NCI-H524 (cell line): ENCODE results near the gene DMAP1.

Experiments
- DNase-seq, 2 experiments: peaks; one replicate each; lab custom pipeline; 2025; lab: John Stamatoyannopoulos, UW

The DMAP1 gene

DNA sequence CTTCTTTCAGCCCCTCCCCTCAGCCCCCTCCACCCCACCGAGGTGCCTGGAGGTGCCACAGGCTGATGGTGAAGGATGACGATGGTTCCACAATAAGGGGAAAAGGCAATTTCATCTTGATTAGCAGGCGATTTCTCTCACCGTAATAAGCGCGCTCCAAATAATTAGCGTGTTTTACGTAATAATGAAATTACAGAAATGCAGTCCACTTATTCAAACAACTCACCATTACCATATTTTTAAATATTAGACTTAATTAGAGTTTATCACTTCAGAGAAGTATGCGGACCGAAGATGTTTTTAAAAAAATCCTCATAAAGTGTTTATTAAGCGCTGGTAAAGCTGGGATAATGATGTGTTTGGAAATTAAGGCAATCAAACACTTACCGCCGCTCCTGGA lies 14.9 kb downstream of the DMAP1 start:
- DNase-seq, result no peak

DNA sequence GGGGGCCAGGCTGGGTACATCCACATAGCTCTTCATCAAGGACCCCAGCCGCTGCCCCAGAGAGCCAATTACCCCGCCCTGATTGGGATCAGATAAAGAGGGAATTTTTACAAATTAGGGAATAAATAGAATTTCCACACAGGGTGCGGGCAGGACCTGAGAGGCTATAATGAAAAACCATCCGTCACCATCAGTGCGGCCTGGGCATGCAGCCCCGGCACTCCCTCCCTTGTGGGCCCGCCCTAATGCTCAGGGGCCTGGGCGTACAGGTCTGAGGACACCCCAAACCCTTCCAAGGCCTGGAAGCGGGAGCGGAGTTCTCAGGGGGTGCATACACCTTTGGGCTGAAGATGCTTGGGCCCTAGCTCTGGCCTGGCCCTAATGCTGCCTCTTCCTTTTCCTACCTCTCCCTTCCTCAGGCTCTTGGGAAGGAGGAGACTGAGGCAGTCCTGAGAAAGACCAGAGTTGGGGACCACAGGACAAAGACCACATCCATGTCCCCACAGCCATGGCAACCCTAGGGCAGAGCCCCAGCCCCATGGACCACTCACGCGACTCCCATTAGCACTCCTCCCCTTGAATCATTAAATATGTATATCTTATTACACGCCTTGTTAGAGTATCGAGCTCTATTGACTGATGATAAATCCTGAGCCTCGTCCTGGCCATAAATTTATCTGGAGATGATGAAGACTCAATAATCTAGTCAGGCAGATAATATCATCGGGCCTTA lies 16.3 kb downstream of the DMAP1 start:
- no peak for DNase-seq

DNA sequence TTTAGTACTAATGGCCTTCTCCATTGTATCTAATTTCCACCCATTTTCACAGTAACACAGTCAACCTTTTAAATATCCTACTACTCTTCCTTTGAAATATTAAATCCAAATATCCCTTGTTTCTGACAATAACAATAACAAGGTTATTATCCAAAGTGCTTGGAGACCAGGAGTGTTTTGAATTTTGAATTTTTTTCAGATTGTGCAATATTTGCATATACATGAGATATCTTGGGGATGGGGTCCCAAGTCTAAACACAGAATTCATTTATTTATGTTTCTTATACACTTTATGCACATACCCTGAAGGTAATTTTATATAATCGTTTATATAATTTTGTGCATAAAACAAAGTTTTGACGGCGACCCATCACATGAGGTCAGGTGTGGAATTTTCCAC lies 17.5 kb downstream of the DMAP1 start:
- DNase-seq, result no peak

DNA sequence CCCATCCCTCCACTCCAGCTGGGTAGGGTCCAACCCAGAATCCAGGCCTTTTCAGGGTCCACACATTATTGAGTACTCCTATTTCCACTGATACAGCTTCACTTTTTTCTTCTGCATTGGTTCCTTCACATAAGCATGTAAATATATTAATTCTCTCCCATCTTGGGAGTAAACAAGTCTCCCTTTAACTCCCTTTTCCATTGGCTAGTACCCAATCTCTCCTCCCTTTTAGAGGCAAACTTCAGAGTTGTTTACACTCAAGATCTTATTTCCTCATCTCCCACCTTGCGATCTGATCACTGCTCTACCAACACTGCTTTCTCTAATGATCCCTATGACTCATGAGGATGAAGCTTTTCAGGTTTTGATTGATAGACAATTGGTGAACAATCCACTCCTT lies 20.3 kb downstream of the DMAP1 start:
- no peak for DNase-seq

DNA sequence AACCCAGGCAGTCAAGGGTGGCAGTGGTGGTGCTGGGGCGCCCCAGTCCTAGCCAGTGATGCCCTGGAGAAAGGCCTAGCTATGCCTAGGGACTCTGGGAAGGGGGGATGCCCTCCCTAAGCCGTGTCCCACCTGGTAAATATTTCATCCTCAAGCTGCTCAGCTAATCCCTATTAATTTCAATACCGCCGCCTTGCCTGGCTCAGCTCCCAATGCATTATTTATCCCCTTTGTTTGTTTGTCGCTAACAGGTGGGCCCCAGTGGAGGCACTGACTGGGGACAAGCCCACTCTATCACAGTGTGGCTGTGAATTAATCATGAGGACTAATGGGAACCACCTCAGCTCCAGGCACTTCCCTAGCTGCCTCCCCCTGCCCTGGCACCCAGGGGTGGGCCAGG lies 22.5 kb downstream of the DMAP1 start:
- peak; percentile 18 to 68 for DNase-seq

DNA sequence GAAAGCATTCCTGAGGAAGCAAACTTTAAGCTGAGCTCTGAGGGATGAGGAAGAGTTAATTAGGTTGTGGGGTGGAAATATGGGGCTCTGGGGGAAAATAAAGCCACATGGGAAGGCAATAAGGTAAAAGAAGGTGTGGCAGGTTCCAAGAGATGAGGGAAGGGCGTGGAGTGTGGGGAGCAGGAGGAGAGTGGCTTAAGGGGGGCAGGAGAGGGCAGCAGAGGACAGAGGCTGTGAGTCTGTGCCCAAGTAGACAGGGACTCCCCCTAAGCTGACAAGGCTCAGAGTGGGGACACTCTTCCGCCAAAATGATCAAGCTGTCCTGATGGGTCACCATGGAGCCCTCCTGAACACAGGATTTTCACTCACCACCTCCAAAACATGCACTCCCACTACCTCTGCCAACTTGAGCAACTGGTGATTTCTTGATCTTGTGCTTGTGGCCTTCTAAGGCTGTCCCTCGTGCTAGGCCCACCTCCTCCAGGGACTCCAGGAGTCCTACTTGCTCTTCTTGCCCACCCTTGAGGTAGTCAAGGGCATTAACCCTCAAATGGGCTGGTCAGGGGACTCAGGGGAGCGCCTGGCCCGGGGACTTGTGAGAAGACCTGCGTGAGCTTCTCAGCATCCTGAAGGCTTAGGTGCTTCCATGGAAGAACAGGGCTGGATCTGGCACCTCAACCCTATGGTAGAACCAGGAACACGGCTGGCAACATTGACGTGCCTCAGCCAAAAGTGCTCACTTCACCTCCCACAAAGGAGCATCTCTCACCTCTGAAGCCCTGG lies 23.4 kb downstream of the DMAP1 start:
- no peak for DNase-seq

DNA sequence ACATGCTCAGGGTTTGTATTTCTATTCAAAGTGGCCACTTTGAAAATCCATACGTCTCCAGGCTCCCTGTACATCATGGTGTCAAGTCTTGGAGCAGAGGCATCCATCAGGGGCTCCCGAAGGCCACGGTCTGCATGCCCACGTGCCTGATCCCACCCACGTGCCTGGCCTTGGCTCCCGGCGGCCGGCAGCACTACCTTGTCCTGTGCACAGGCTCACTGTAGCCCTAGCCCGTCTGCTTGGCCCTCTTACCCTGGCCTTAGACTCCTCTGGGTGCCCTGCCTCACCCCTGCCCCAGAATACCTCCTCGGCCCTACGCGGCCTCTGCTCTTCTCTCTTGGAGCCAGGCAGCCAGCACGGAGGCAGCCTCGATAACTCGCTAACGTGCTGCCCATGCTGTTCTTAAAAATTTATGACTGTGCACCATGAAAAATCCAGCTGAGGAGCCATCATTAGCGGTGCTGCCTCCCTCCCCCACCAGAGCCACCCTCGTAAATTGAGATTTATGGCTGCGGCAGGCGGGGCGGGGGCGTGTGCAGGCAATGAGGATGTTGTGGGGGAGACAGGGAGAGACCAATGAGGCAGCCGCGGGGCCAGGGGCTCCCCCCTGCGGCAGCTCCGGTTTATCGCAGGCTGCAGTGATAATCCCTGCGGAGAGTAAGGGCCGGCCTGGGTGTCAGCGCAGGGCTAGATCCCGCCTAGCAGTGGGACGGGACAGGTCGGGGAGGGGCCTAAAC lies 24.6 kb downstream of the DMAP1 start:
- peak in 1 of 2 experiments; percentile 22 for DNase-seq

DNA sequence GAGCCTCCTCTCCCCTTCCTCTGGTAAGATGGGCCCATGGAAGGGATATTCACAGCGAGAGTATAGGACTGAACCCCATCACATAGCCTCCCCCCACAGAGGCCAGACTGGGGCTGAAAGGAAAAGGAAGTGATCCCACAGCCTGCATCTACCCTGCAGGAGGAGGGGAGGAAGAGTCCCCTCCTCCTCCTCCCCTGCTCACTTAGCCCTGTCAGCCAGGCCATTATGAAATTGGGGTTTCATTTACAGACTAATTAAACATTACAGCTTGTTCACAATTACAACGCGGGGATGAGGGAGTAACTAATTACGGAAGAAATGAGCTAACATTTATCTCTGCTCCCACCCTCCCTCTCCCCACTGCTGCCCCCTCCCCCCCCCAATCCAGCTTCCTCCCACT lies 25.4 kb downstream of the DMAP1 start:
- DNase-seq, result no peak

DNA sequence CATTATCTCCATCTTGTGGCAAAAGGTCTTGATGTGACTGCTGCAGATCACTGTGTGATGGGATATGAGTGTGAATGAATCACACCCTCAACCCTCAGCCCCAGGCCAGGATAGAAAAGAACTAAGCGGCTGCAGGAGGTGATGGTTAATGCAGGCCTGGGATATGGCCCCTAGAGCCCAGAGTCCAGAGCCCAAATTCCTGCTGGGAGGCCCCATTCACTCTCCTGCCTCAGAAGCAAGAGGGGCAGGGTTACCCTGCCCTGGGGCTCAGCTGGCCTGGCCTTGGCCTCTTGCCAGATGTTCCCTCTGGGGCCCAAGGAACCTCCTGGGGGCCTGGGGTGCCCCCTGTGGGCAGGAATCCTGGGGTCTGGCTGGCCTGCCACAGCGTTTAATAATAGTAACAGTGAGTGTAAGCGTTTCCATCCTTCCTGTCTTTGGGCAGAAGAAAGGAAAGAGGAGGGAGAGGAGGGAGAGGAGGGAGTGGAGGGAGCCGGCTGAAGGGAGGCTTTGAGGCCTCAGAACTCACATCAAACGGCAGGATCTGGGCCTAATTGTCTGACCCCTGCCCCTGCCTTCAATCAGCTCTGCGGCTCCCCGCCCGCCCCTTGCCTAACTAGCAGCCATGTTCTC lies 26.2 kb downstream of the DMAP1 start:
- DNase-seq, result no peak

DNA sequence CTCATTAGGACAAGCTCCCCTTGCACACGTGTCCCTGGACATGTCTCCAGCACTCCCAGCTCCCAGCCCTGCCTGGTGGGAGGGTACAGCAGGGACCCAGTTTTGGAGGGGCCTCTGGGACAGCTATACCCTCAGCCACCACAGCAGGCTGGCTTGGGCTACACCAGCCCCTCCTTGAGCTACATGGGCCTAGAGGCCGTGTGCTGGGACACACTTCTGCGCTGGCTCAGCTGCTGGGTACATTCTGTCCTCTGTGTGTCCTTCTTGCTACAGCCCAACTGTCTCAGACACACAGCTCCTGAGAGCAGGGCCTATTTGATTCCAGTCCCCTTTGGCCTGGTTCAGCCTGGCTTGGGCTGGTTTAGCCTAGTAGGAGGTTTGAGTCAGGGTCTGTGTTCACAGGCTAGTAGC lies 26.7 kb downstream of the DMAP1 start:
- DNase-seq, result no peak

DNA sequence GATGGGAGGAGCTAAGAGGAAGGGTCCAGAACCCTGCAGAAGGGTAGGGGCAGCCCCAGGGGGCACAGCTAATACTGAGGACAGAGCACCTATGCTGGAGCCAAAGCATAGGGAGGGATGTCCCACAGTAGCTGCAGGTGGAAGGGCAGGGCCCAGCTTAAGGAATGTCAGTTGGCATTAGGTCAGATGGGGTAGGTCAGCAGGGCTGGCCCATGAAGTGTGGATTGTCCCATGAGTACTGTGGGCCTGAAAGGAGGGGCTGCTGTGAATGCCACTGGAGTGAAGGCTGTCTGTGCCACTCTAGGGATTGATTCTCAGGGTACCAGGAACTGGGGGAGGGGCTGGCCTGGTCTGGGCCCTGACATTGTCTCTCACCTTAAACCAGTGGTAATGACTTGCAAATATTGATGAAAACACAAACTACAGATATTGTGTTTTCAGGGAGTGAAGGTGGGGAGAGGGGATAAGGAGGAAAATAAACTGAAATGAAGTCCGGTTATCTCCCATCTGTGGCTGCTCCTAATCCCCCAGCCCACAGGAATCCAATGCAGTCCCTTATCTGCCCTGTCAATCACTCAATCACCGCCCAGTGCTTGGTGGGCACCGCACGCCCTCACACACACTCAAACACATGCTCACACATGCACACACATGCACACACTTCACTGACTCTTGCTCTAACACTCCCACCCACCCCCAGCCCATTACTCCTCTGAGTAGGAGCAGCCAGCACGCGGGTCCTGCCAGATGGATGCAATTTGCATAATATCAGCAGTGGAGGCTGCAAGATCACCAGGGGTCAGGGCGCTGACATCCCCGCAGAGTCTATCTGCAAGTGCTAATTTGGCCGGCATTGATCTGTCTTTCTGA lies 27.8 kb downstream of the DMAP1 start:
- peak in 1 of 2 experiments; percentile 42 for DNase-seq

DNA sequence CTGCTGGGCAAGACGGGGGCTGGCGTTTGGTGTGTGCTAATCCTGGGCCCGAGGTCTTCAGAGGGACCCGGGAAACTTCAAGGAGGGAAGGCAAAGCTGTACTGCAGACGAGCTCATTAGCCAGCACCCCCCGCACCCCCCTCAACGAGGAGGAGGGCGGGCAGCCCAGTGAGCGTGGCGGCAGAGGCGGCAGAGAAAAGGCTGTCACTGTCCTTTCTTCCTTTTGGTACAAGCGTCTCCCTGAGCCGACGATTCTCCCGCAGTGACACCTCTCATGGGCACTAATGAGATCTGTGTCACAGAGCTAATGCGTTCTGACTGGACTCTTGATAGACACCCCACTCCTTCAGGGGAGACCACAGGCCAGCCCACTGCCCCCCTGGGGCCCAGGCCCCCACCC lies 29.5 kb downstream of the DMAP1 start:
- DNase-seq, result no peak

DNA sequence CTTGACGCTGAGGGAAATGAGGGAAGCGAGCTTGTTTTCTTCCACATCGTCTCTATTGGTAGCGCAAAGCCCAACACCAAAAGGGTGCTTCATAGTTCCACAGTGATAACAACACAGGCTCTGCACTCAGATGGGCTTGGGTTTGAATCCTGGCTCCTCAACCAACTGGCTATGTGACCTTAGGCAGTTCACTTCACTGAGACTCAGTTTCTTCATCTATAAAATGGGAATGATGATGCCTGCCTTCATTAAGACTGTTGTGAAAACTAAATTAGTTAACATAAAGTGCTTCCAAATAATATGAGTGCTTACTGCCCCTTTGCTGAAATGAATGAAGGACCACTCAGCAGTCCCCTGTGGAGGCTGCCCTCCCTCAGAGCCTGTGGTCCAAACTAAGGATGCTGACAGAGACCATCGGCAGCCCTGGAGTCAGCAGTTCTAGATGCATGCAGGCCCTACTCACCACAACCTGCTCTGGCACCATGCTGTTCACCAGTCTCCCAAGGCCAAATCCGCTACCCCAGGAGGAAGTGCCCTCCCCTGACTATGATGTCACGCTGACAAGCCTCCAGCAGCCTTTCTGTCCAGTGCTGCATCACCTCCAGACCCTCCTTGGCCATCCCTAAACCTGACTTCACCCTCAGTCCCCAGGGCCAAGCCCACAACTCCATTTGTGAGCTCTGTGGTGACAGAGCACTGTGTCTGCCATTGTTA lies 30.7 kb downstream of the DMAP1 start:
- no peak for DNase-seq

DNA sequence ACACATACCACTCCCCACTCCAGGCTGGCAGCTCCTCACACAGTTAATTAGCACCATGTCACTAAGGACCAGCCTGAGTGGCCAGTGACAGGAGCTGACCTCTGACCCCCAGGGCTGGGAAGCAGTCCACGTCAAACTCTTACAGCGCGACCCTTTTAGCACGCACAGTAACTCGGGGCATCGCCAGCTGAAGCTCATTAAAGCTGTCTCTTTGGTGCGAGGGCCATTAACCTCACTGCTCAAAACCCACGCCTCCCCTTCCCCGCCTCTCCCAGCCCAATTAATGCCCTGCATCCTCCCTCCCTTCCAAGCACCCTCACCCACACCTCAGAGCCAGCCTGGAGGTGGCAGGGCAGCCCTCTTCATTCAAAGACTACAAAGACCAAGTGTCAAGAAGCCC lies 31.7 kb downstream of the DMAP1 start:
- no peak for DNase-seq

DNA sequence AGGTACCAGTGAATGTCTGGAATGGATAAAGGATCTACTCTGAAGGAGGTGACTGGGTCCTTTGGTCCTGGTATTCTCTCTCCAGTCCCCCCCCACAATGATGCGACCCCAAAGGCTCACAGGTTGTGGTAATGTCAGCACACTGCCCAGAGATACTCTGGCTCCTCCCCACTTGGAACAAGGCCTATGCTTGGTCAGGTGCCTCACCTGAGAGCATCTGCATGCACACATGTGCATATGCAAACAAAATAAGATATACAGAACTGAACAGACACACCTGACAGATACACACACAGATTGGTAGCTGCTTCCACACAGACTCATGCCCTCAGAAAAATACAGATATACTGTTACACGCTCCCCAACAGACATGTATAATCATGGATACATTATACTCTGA lies 33.5 kb downstream of the DMAP1 start:
- no peak for DNase-seq

DNA sequence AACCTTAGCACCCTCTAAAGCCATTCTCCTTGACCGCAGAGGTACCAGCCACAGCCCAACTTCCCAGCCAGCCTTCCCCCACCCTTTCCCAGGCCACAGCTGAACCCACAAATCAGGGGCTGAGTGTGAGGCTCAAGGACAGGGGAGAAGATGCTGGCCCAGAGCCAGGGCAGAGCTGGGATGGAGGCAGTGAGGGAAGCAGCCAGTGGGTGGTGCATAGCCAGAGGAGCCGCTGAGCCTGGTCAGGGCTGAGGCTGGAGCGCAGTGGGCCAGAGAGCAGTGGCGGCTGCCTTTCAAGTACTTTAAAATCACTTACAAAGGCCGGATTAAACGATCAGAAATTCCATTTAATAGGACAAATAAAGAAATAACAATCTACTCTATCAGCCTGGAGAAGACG lies 36.3 kb downstream of the DMAP1 start:
- peak in 1 of 2 experiments; percentile 37 for DNase-seq

DNA sequence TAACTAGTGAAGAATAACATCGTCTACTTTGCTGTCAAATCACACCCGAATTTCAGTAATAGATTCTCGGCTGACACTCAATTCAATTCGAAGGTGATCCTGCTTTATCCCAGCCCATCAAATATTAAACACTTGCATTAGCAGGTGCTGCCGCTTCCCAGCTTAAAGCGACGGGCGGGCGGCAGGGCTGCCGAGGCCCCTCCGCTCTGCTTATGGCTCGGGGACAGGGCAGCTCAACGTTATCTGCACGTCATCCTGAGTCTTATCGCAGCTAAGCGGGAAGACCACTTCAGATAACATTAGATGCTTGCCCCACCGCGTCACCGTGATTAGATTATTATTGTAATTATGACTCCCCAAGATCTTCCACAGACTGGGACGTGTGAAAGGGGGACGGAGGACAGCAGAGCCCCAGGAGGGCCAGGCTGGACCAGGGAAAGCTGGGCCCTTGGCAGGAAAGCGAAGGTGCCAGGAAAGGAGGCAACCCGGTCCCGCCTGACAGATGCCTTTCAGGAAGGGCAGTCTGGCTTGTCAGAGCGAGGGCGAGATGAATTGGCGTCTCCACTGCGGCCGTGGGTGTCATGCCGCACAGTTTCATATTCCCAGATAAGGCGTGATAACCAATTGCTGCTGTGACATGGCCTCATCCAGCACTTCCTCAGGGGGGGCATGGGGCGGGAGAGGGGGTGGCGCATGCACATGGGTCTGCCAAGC lies 37.0 kb downstream of the DMAP1 start:
- no peak for DNase-seq

DNA sequence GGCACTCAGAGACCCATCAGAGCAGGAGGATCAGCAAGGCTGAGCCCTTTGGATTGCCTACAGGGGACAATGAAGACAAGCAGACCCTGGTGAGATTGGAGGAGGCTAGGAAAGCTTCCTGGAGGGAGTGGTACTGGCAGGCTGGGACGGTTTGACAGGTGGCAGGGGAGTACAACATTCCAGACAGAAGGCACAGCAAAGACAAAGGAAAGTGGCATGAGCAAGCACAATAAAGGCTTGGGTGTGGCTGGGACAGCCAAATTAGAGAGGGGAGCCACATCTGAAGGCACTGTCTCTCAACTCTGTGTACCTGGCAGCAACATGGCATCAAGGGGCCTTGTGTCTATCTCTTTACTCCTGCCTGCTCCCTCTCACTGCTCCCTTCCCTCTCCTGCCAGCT lies 38.2 kb downstream of the DMAP1 start:
- DNase-seq, result no peak

DNA sequence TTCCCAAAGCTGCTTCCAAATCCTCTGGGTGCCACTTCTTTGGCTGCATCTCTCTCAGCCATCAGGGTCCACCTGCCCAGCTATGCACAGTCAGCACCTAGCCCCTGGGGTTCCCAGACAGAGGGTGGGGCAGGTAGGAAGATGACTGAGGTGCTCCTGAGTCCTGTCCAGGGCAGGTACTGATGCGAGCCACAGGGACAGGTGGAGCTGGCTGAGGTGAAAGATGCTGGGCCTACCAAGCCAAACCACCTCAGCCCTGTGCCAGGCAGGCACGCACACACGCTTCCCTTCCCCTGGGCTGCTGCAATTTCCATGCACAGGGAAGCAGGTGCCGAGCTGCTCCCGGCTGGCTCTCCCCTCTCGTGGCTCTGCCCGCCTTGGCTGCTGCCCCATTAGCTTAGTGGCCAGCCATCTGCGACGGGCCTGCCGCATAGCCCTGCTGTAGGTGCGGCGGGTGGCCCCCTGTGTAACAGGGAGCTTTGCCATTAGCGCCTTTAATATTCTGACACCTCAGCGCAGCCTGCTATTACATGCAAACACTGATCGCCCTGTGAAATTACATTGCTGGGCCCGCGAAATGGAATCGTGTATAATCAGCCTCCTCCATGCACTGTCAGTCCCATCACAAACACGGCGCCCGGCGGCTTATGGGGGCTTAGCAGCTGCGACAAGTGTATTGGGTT lies 38.9 kb downstream of the DMAP1 start:
- DNase-seq, result peak; percentile 65 to 84
